Calu3 (cell line): ENCODE results near the gene SLC2A14. TPM values are rescaled to one million over a fixed set of nuclear protein-coding genes. Genes with fewer than 3 reads are reported as not detected.
"Not testable (repeated sequence)": the region's sequence is repeated elsewhere in the genome, so short reads cannot be mapped to it uniquely, and the experiment has no call there.

Source experiments
- BruUV-seq: library from RNA; stranded (reverse); fragments of 400-500 nt; replicated peaks from 2 replicates; lab custom pipeline; 2021; lab: Mats Ljungman, UMichigan
- CTCF ChIA-PET: fragments of 300-600 bp; sonication (Branson Sonifier 250); formaldehyde crosslinking; loops from one replicate; lab custom pipeline; 2022; ENCODE audit warnings: antibody characterized with exemption; lab: Charles Lee
- DNase-seq: peaks from one replicate; pipeline ENCODE4 v3.0.0; 2022
- H3K27ac Mint-ChIP-seq: one replicate; pipeline ENCODE4 v1.8.0; 2022; ENCODE audit warnings: mixed read lengths; ENCODE audit not compliant: unreplicated experiment
- H3K27me3 Mint-ChIP-seq: one replicate; pipeline ENCODE4 v1.8.0; 2022; ENCODE audit warnings: mixed read lengths; ENCODE audit not compliant: unreplicated experiment
- H3K36me3 Mint-ChIP-seq: one replicate; pipeline ENCODE4 v1.8.0; 2022; ENCODE audit warnings: mild to moderate bottlenecking, moderate library complexity, mixed read lengths; ENCODE audit not compliant: insufficient read depth, unreplicated experiment
- H3K4me1 Mint-ChIP-seq: one replicate; pipeline ENCODE4 v1.8.0; 2022; ENCODE audit warnings: mild to moderate bottlenecking, low read depth, mixed read lengths; ENCODE audit not compliant: unreplicated experiment
- H3K4me3 Mint-ChIP-seq: one replicate; pipeline ENCODE4 v1.8.0; 2022; ENCODE audit warnings: mild to moderate bottlenecking, low read depth, moderate library complexity, mixed read lengths; ENCODE audit not compliant: unreplicated experiment
- H3K9me3 Mint-ChIP-seq: one replicate; pipeline ENCODE4 v1.8.0; 2022; ENCODE audit warnings: low read depth, mixed read lengths; ENCODE audit not compliant: unreplicated experiment
- intact Hi-C: fragments of 100-400 bp; cut with micrococcal nuclease; formaldehyde crosslinking; loops from one replicate; pipeline ENCODE4 v1.10.0; 2022; ENCODE audit not compliant: unreplicated experiment
- total RNA-seq: library from RNA; stranded (reverse); gene quantifications from 2 replicates; pipeline ENCODE4 v1.2.3, GENCODE V29; 2022
- TF ChIP-seq, protein P1 (sequence below): fragments of 200-600 bp; IDR thresholded peaks from one replicate; pipeline ENCODE4 v1.8.0; 2022; ENCODE audit warnings: antibody characterized with exemption; ENCODE audit not compliant: unreplicated experiment

Gene SLC2A14
- total RNA-seq, 1 experiment from 2014 or later: not detected

DNA sequence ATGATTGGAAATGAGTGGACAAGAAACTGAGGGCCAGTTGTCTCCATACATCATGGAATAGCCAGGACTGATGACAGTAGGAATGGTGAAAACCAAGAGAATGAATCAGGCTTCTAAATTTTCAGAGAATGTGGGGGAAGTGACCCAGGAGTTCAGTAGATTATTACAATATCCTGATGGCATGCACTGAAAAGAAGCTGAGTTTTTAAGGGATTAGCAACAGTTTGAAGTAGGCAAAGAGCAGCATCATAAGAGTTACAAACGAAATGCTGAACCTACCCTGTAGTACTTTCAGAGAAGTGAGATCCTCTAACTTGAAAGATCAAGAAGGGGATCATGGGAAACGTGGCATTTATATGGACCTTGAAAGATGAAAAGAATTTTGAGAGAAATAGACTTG is 13.2 kb downstream of the SLC2A14 start:
- intact Hi-C loops: no loop called here
- H3K4me1 Mint-ChIP-seq: peaks cover 8% of the 10 kb centered on the region

GRCh38 chr12:7857971-7858370 is 14.7 kb downstream of the SLC2A14 start:
- Mint-ChIP-seq H3K9me3 (no peaks in the 10 kb centered on the region), H3K27ac (no peak overlapping the region), H3K36me3 (no peaks in the 10 kb centered on the region), H3K4me3 (no peak overlapping the region), H3K4me1 (peaks cover 8% of the 10 kb centered on the region), H3K27me3 (peaks cover 40% of the 10 kb centered on the region)
- TF ChIP-seq, protein P1, sequence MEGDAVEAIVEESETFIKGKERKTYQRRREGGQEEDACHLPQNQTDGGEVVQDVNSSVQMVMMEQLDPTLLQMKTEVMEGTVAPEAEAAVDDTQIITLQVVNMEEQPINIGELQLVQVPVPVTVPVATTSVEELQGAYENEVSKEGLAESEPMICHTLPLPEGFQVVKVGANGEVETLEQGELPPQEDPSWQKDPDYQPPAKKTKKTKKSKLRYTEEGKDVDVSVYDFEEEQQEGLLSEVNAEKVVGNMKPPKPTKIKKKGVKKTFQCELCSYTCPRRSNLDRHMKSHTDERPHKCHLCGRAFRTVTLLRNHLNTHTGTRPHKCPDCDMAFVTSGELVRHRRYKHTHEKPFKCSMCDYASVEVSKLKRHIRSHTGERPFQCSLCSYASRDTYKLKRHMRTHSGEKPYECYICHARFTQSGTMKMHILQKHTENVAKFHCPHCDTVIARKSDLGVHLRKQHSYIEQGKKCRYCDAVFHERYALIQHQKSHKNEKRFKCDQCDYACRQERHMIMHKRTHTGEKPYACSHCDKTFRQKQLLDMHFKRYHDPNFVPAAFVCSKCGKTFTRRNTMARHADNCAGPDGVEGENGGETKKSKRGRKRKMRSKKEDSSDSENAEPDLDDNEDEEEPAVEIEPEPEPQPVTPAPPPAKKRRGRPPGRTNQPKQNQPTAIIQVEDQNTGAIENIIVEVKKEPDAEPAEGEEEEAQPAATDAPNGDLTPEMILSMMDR: no peak
- intact Hi-C loops: no loop called here
- CTCF ChIA-PET: interaction anchor here (1.6 kb wide), 1 partner anchor 76 kb away, joined by 3 read pairs; no protein-coding TSS in a partner anchor
- no TSS peak for BruUV-seq
- no peak for DNase-seq

More for the DNA sequence above, 13.2 kb downstream of the SLC2A14 start:
- Mint-ChIP-seq H3K27me3 (peaks cover 37% of the 10 kb centered on the region), H3K27ac (no peak overlapping the region), H3K9me3 (no peaks in the 10 kb centered on the region), H3K36me3 (no peaks in the 10 kb centered on the region), H3K4me3 (no peak overlapping the region)
- CTCF ChIA-PET: interaction anchor here (1.2 to 3.2 kb wide), 3 partner anchors 48 to 219 kb away, joined by 5 to 34 read pairs (median 6); no protein-coding TSS in a partner anchor
- TF ChIP-seq, protein P1: no peak
- no peak for DNase-seq
- no TSS peak for BruUV-seq

DNA sequence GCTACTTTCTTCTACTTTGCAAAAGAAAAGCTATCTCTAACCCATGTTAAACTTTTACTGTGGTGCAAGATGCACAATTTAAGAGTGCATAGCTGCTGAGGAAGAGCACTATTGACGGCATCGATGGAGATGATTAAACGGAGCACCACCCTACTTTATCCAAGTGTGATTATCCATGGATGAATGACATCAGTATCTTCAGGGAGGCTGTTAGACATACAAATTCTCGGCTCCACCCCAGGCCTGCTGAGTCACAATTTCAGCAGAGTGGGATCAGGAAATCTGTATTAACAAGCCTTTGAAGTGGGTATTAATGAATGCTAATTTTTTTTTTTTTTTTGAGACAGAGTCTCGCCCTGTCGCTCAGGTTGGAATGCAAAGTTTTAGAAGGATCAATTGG is 16.2 kb downstream of the SLC2A14 start:
- H3K4me3 Mint-ChIP-seq: no peak overlapping the region
- peaks cover 54% of the 10 kb centered on the region for H3K27me3 Mint-ChIP-seq
- no peaks in the 10 kb centered on the region for H3K36me3 Mint-ChIP-seq
- CTCF ChIA-PET: no interaction called here
- H3K4me1 Mint-ChIP-seq: peaks cover 8% of the 10 kb centered on the region
- TF ChIP-seq, protein P1: no peak
- DNase-seq: no peak
- H3K9me3 Mint-ChIP-seq: no peaks in the 10 kb centered on the region
- no peak overlapping the region for H3K27ac Mint-ChIP-seq
- no TSS peak for BruUV-seq
- intact Hi-C loops: no loop called here

GRCh38 chr12:7853557-7853956 is 19.2 kb downstream of the SLC2A14 start:
- TF ChIP-seq, protein P1: no peak
- Mint-ChIP-seq H3K36me3 (no peaks in the 10 kb centered on the region), H3K27me3 (peaks cover 35% of the 10 kb centered on the region), H3K9me3 (no peaks in the 10 kb centered on the region), H3K4me3 (no peak overlapping the region), H3K4me1 (no peaks in the 10 kb centered on the region), H3K27ac (no peak overlapping the region)
- intact Hi-C loops: no loop called here
- no TSS peak for BruUV-seq
- DNase-seq: no peak
- CTCF ChIA-PET: no interaction called here

DNA sequence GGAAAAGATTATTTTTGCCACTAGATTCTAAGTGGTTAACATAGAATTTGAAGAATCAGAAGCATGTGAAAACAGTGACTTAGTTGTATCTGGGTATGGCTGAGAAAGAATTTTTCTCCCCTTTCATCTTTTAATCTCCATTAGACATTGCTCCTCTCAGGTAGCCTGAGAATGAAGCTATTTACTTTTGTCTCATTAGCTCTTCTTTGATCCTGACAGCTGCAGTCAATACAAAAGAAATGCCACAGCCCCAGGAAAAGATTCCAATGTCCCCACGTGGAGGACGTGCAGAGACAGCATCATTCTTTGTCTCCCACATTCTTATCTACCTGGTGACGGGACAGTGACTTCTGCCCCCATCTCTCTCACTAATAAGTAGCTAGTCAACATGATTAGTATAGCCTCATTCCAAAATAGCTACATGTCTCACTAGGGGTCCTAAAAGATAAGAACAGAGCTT is 21.1 kb downstream of the SLC2A14 start:
- DNase-seq, H3K27ac Mint-ChIP-seq: not testable (repeated sequence)

GRCh38 chr12:7850099-7850498 is 22.6 kb downstream of the SLC2A14 start:
- H3K9me3 Mint-ChIP-seq, H3K4me1 Mint-ChIP-seq, DNase-seq, H3K4me3 Mint-ChIP-seq, BruUV-seq, H3K27ac Mint-ChIP-seq, intact Hi-C loops, CTCF ChIA-PET, H3K36me3 Mint-ChIP-seq: not testable (repeated sequence)
- peaks cover 24% of the 10 kb centered on the region for H3K27me3 Mint-ChIP-seq

More for the DNA sequence above, 21.1 kb downstream of the SLC2A14 start:
- BruUV-seq, H3K36me3 Mint-ChIP-seq, H3K9me3 Mint-ChIP-seq, H3K4me1 Mint-ChIP-seq, H3K4me3 Mint-ChIP-seq, intact Hi-C loops: not testable (repeated sequence)
- H3K27me3 Mint-ChIP-seq: peaks cover 35% of the 10 kb centered on the region
- CTCF ChIA-PET: interaction anchor here (0.7 kb wide), 1 partner anchor 82 kb away, joined by 3 read pairs; no protein-coding TSS in a partner anchor

GRCh38 chr12:7848098-7848422 is 24.7 kb downstream of the SLC2A14 start:
- H3K4me1 Mint-ChIP-seq: not testable (repeated sequence)

More at GRCh38 chr12:7848098-7848422, 24.7 kb downstream of the SLC2A14 start:
- CTCF ChIA-PET, H3K27ac Mint-ChIP-seq, H3K9me3 Mint-ChIP-seq, intact Hi-C loops, H3K4me3 Mint-ChIP-seq, DNase-seq, H3K36me3 Mint-ChIP-seq, BruUV-seq: not testable (repeated sequence)
- H3K27me3 Mint-ChIP-seq: peaks cover 18% of the 10 kb centered on the region
